ENCODE results near the gene TCF21.
"Not testable (repeated sequence)": the region's sequence is repeated elsewhere in the genome, so short reads cannot be mapped to it uniquely, and the experiment has no call there.

TCF21 gene

DNA sequence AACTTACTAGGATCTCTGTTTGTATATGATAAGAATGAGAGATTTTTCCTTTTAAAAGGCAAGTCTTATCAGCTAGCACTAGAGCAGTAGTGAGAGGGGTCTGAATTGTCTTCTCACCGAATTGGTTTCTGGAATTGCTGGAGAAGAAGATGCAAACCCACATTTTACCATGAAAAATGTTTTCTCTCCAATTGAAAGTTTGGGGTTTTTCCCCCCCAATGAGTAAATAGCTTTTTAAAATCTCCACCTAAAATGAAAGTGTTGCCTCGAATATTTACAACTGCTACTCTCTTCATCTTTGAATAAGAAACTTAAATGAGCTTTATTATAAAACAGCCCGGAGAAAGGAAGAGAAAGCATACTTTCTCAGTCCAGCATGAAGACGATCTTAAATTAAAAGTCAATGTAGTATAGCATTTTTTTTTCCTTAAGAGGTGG, 1.8 kb downstream of the TCF21 start:
- DNase-seq = no peak

DNA sequence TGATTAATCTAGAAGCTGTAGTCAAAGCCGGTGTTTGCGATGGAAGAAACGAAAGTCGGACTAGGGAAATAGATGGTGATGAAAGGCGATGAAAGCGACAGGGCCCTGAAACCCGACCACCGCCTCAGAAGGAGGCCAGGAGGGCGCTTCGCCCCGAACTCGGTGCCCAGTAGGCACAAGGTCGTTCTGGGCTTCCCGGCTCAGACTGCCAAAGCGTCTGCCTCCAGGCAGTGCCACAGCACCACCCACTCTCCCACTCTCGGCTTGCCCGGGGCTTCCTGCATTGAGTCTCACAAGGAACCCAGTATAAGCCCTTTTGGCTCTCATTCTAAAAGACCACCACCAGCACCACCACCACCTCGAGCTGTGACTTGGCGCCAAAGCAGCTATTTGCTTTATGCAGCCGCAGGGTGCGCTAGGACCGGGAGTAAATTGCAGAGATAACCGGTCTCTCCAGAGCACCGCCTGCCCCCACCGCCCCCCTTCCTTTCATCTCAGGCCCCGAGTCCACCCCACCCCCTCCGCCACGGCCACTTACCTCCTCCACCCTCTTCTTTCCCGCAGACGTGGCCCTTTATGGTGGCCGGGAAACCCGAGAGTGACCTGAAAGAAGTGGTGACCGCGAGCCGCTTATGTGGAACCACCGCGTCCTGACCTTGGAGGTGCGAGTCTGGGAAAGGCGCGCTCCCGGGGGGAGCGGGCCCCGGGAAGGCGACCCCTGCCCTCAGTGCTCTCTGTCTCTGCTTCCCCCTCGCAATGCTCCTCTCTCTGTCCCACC, 2.4 kb downstream of the TCF21 start:
- no peak for DNase-seq

DNA sequence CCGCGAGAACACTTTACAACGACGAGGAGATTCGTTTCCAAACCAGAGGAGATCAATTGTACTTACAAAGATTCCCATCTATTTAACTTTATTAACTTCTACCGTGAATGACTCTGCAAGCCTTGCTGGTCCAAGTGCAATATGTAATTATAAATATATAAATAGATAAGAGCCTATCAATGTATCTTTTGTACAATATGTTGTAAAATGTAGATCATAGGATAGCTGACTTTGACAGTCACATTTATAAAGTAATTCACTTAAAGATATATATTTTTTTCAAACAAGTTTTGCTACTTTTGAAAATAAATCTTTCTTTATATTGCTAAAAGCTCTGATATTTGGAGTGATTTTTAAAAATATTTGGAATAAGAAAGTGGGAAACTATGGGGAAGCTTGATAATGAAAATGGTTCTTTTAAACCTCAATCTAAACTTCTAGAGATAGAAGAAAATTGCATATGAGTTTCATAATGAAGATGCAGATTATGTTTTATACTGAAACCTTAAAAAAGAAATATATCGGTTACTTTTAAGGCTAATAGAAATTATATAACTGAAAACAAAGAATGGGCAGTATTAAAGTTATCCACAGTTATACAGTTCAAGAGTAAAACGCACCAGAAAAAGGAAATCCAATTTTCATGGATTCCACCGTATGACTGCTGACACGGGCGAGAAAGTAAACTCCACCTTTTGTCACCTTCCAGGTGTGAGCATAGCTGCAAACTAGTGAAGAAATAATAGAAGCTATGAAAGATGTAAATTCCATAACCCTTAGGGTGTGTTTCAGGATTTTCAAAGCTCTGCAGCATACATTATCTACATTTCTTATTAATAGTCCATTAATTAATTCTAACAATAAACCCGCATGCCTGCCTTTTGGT, 3.3 kb downstream of the TCF21 start:
- no peak for DNase-seq

DNA sequence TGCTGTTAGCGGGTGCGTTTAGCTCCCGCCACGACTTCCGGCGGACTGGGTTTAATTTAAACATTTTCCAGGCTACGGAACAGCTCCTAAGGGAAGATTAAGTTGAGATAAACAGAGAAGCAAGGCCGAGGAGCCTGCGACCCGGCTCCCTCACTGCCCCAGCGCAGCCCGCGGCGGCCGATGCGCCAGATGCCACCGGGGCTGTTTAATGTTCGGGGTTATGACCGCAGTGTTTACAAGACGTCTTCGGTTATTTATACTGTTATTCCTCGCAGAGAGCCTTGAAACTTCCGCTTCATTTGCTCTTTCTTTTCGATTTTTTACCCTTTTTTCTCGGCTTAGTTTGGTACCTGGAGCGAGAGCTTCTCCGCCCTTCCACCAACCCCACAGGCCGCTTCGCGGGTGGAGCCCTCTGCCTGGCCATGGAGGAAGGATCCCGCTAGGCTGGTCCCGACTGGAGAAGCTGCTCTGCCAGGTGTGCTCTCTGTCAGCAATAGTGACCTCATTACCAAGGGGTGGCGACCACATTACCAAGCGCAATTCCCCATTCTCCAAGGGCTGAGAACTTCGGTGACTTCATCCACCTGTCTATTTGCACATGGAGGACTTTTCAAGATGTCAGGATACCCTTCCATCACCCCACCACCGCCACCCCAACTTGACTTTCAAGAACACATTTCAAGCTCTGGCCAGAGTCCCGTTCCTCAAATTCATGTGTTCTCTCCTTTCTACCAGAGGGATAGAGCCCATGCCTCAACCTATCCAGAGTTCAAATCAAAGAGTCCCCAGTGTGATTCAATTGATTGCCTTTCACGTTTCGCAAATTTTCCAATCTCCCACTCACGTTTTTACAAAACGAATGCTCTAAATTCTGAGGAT, 4.1 kb downstream of the TCF21 start:
- no peak for DNase-seq

DNA sequence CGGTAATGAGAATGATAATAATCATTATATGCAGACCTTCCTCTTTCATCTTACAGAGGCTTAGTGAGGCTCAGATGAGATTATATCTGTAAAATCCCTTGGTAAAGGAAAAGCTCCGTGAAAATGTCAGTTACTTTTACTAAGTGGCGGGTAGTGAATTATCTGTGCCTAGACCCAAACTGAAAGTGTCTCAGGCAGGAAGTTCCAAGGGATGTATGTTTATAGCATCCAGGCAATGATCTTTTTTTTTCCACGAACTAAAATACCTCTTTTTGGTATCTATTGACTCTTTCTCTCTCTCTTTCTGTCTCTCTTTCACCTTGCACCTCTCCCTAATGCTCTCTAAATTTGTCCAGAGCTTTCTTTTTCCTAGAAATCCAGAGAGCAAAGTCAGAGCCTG, 5.0 kb downstream of the TCF21 start:
- no peak for DNase-seq

DNA sequence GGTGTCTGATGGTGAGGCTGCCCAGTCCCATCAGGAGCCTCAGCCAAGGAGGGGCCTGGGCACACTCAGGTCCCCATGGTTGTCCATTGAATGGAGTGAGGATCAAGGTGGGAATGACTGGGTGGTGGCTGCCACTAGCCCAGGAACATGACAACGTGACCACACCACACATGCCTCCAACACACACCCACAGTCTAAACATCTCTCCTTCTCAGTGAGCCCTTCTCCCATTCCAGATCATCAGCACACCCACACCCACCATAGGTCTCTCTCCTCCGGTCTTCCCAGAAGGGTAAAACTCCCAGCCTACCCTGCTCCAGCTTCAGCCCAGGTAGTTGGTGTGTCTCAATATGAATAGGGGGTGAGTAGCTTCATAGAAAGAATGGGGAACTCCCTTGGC, 5.5 kb downstream of the TCF21 start:
- DNase-seq = no peak

DNA sequence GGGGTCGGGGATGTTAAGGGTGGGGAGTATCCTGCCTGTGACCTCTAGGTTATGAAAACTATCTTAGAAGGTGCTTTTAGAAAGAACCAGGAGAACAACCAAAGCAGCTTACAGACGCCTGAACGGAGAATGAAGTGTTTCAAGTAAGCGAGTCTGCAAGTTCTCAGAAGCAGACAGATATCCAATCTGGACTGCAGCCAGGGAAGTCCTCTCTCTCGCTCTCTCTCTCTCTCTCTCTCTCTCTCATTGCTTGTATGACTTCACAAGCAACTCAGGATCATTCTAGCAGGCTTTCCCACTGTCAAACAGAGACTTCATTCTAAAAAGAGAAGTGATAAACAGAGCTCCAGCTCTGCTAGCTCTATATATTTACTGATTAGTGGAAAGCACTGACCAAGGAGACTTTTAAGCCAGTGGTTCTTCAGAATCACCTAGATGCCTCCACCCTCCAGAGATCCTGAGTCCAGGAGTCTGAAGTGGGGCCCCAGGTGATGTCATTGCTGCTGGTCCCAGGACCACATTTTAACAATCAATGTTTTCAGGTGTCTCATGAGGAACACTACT, 6.0 kb downstream of the TCF21 start:
- DNase-seq = no peak

DNA sequence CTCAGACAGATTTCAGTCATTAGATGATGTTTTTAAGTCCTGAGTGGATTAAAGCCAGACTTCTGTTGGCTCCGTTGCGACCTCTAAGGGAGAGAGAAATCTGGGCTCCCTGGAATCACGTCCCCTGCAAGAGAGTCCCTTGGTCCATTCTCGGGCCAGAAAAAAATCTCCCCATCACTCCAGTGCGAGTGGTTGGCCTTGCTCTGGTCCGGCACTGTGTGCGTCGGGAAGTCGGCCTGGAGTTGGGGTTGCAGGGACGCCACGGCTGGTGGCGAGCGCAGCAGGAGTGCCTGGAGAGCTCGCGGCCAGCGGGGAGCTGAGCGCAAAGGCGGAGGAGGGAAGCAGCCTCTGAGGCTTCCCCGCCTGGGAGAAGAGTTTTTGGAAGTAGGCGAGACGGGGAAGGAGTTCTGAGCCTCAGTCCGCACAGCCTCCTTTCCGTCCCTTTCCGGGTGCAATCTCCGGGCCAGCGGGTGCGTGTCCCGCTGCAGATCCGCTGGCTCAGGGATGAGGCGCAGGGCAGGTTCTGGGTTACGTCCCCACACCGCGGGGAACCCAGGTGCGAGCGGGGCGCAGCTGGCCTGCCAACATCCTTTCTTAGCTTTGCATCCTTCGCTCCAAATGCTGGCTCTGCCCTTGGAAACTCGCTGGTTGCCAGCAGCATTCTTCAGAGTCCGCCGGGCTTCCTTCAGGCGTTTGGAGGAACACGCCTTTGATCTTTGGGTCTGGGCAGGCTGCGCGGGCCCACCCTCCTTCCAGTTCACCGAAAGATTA, 6.8 kb downstream of the TCF21 start:
- no peak for DNase-seq

DNA sequence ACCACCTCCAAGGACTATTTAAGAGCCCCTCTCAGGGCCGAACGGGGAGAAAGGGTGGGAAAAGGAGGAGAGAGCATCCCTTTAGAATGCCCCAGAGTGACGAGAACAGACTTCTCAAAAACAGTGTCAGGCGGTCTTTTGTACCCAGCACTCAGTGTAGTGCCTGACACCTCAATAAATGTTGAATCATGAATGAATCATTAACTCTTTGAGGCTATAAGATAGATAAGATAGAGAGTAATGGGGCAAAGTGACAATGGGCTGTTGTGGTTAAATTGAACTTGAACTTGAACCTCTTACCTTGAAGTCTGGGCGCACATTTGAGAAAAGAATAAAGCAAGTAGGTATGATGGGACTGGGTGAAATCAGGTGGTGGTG, 7.4 kb downstream of the TCF21 start:
- no peak for DNase-seq

DNA sequence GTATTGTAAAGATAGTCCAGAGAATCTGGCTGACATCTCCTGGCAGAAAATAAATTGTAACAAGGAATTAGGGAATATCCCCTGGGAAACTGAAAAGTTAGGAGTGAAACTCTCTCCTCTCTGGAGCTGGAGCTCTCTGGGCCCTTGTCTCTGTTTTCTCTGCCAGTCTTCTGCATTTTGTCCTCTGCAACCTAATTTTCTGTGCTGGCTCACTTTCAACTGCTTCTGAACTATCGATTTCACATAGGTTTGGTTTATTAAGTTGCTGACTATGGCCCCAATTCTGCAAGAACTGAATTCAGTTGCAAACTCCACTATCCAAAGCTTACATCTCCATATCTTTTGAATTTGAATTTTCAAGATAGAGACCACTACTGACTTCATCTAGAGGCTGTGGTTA, 9.3 kb downstream of the TCF21 start:
- no peak for DNase-seq

DNA sequence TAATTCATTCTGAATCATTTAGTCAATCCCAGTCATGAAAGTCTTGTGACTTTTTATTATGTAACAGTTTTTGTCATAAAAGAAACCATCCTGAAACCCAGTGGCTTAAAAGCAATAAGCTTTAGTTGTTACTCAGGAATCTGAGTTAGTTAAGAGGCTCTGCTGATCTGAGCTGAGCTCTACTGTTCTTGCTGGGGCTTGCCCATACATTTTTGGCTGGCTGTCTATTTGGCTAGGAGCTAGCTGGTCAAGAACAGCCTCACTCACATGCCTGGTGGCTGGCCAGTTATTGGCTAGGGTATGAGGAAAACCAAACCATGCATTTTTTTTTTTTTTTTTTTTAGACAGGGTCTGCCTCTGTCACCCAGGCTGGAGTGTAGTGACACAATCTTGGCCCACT, 10.6 kb downstream of the TCF21 start:
- DNase-seq = no peak

DNA sequence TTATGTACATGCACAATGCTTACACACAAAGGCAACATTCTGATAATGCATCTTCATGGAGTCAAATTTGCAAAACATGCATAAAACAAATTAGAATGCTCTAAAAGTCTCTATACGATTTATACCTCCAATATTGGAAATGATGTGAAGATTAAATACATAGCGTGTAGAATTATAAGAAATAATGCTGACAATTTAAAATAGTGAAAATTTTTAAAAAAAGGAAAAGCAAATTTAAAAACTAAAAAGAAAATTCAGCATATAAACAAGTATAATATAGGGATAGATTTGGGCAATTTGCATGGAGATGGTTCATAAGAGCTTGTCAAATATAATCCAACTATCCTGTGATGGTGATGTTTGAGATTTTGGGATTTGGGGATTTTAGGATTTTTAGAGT, 14.9 kb downstream of the TCF21 start:
- DNase-seq = no peak

DNA sequence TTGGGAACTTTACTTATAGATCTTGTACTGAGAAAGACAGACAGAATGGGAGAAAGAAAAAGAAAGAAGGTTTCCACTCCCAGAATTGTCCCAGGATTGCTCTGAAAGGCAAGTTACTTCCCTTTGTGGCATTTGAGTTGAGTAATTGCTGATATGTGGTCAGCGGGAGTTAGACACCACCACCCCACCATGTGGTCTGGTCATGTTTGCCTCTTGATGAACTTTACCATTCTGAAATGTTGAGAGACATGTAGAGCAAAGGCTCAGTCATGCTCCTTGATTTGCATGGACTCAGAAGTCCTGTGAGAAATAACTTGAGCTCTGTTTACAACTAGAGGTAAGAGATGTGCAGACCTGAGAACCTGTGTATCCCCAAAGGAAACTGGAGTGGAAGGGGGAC, 17.1 kb downstream of the TCF21 start:
- no peak for DNase-seq

DNA sequence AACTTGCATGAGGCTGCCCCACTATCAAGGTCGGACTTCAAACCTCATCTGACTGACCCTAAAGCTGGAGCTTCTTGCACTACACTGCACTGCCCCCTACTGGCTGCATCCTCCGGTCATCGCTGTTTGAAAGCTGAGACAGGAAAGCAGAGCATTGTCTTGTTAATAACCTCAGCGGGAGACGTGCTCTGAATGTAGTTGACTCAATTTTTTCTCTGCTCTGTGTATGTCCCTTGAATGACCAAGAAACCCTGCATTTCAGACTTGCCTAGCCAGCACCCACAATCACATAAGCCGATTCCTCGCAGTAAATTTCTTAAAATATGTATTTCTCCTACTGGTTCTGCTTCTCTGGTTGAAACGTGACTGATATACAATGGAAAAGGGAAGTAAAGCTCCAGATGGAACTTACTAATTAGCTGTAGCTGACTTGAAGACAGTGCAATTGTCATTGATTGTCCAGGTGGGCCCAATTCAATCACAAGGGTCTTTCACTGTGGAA, 27.8 kb downstream of the TCF21 start:
- DNase-seq = peak; percentile 6

DNA sequence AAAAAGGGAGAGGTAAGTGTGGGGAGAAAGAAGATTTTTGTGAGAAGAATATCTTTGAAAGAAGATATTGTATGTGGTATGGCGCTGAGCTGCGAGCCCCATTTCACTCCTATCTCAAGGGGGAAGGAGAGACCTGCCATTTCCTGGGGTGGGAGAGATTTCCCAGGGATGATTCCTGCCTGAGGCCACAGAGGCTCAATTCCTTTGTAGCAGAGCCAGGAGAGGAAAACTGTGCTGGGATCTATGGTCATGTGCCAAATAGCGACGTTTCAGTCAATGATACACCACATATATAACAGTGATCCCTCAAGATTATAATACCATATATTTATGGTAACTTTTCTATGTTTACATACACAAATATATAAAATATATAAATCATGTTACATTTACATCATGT, 28.9 kb downstream of the TCF21 start:
- DNase-seq = no peak

DNA sequence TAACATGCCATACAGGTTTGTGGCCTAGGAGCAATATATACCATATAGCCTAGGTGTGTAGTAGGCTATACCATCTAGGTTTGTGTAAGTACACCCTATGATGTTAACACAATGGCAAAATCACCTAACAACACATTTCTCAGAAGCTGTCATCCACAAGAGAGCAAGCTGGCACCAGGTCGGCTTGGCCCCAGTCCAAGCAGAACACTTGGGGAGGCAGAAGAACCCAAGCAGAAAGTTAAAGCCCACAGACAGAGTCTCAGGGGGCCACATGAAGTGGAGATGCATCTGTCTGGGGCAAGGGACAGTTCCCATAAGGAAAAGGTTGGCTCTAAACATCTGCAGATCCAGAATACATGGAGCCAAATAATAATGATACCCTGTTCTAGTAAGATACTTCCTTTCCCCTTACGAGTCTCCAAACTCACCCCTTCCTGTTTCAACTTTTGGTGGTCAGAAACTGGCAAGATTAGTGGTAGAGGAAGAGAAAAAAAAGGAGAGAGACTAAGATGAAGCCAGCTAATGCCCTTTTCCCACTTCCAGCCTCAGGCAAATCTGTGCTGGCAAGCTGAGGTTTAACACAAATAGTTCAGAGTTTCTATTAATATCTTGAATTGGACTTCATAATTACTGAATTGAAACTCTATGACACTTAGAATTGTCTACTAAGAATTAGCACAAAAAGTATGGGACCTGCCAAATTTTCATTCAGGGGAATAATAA, 29.5 kb downstream of the TCF21 start:
- no peak for DNase-seq

DNA sequence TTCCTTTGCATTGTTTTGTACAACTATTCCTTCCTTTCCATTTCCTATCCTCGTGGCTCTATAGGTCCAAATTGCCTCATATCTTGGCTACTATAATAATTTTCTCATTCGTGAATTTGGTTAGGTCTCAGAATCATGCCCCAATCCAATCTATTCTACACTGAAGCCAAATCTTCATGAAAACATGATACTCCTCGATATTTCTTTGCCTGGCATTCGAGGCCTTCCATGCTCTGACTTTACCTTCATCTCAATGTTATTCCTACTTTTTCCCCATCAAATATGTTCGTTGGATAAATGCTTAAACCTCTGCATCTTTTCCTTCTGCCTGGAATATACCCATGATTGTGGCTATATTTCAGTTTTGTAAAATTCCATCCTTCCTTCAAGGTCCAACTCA, 30.4 kb downstream of the TCF21 start:
- DNase-seq = no peak

DNA sequence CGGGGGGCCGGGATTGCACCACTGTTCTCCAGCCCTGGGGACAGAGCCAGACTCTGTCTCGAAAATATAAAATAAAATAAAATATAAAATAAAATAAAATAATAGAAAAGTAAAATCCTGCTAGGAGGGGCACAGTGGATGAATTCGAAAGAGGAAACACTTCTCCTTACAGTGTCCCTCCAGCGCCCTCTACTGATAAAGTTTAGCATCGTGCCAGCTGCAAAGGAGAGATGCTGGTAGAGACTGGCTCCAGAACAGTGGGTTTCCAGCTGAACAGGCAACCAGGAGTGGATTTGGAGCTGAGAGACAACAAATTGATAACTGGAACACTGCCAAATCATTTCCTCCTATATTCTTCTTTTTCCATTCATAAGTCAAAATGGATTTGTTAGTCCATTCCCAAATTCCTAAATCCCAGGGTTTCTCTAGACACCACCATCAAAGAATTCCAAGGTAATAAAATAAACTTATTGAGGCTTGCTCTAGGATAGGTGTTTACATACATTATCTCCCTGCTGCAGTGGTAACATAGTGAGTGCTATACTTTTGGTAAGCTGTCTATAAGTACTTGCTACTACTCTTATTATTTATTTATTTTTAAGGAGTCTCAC, 32.4 kb downstream of the TCF21 start:
- no peak for DNase-seq

DNA sequence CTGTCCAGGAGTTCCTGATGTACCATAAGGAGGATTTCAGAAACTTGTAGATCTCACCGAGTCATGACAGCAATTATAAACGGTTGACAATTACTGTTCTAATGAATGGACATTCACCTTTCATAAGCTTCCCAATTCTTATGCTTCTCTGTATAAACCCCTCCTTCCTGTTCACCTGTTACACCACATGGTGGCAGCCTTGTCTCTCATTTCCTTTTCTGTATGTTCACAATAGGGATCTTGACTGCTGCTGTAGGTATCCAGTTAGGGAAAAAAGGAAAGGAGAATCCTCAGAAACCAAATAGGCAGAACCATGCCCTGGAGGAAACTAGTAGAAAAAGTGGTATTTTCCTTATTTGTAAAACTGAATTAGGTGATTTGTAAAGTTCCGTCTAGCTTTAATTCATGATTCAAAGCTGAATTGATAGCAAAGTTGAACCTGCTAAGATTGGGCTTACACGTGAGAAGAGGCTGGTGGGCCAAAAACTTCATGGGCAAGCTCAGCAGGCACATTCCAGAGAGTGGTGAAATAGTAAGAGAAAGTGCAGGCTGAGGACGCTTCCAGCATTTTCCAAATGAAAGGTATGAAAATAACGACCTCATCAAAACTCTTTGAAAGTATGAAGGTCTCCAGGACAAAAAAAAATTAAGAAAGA, 35.2 kb downstream of the TCF21 start:
- no peak for DNase-seq

DNA sequence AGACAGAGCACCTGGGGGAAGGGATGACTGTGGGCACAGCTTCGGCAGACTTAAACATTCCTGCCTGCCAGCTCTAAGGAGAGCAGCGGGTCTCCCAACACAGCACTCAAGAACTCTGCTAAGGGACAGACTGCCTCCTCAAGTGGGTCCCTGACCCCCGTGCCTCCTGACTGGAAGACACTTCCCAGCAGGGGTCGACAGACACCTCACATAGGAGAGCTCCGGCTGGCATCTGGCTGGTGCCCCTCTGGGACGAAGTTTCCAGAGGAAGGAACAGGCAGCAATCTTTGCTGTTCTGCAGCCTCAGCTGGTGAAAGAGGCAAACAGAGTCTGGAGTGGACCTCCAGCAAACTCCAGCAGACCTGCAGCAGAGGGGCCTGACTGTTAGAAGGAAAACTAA, 42.3 kb downstream of the TCF21 start:
- not testable (repeated sequence) for DNase-seq
